GM12878 (cell line): ENCODE results near the gene PLEKHA7. TPM values are rescaled to one million over a fixed set of nuclear protein-coding genes. Genes with fewer than 3 reads are reported as not detected.

Source experiments
- ATAC-seq: fragments of 200-7000 bp; cut with Tn5 transposase; 3 replicates; pipeline ENCODE4 v1.9.1; 2020; ENCODE audit warnings: mild to moderate bottlenecking, moderate library complexity
- BruUV-seq: library from RNA; stranded (reverse); fragments of 400-500 nt; replicated peaks from 2 replicates; lab custom pipeline; 2021; lab: Mats Ljungman, UMichigan
- CTCF ChIA-PET: fragments of 300-600 bp; sonication (Branson Sonifier 250); formaldehyde crosslinking; extraction: SDS; loops from one replicate; lab custom pipeline; 2021; ENCODE audit warnings: inconsistent platforms; lab: Yijun Ruan, JAX
- POLR2A ChIA-PET: fragments of 350-600 bp; formaldehyde crosslinking; extraction: SDS; loops from one replicate; lab custom pipeline; 2021; ENCODE audit warnings: inconsistent platforms; lab: Charles Lee
- RAD21 ChIA-PET: fragments of 300-600 bp; sonication (Branson Sonifier 250); formaldehyde crosslinking; loops from one replicate; lab custom pipeline; 2023; ENCODE audit warnings: antibody characterized with exemption; ENCODE audit not compliant: unreplicated experiment; lab: Charles Lee
- SMC1A ChIA-PET: fragments of 300-600 bp; sonication (Branson Sonifier 250); formaldehyde crosslinking; loops from one replicate; lab custom pipeline; 2023; ENCODE audit not compliant: unreplicated experiment, uncharacterized antibody; lab: Charles Lee
- DNase-seq: peaks from one replicate; pipeline ENCODE4 v3.0.0-alpha.2; 2011; ENCODE audit warnings: low read depth, low spot score
- FAIRE-seq: peaks from 3 replicates; lab custom pipeline; 2011; peaks lifted over from hg19 to GRCh38; lab: Jason Lieb, UNC
- H2AFZ ChIP-seq: 2 replicates; pipeline ENCODE4 v1.6.0; 2011; ENCODE audit warnings: low read depth, low read length, control low read depth; ENCODE audit not compliant: control insufficient read depth
- H3K27ac ChIP-seq: 2 replicates; pipeline ENCODE4 v1.5.1; 2011; ENCODE audit warnings: control low read depth; ENCODE audit not compliant: control insufficient read depth, insufficient read depth
- H3K27me3 ChIP-seq, 2 experiments: replicated peaks in 1 of 2; 2 replicates each; pipeline versions ENCODE4 v1.6.0 to v1.6.1; 2011; ENCODE audit warnings: low read length in 1 of 2; ENCODE audit not compliant: control insufficient read depth in 2 of 2, insufficient read depth in 2 of 2
- H3K36me3 ChIP-seq, 2 experiments: 2 replicates each; pipeline ENCODE4 v1.5.1; 2011; ENCODE audit warnings: low read length in 1 of 2; ENCODE audit not compliant: control insufficient read depth in 2 of 2, insufficient read depth in 2 of 2
- H3K4me1 ChIP-seq: 2 replicates; pipeline ENCODE4 v1.6.1; 2011; ENCODE audit warnings: mild to moderate bottlenecking, low read length, moderate library complexity, mixed read lengths; ENCODE audit not compliant: control insufficient read depth, insufficient read depth
- H3K4me2 ChIP-seq: 2 replicates; pipeline ENCODE4 v1.6.0; 2011; ENCODE audit warnings: control low read depth; ENCODE audit not compliant: control insufficient read depth, insufficient read depth
- H3K4me3 ChIP-seq: fragments of 200-600 bp; sonication (generic); 2 replicates; pipeline ENCODE4 v1.5.1; 2016
- H3K79me2 ChIP-seq: 2 replicates; pipeline ENCODE4 v1.6.0; 2011; ENCODE audit warnings: low read length; ENCODE audit not compliant: control insufficient read depth, insufficient read depth
- H3K9ac ChIP-seq: 2 replicates; pipeline ENCODE4 v1.8.0; 2011; ENCODE audit warnings: low read length, control low read depth, mixed read lengths; ENCODE audit not compliant: control insufficient read depth, insufficient read depth
- H3K9me3 ChIP-seq: replicated peaks from 3 replicates; pipeline ENCODE4 v1.5.1; 2011; ENCODE audit warnings: mild to moderate bottlenecking, low read length; ENCODE audit not compliant: control insufficient read depth, insufficient read depth
- H4K20me1 ChIP-seq: 2 replicates; pipeline ENCODE4 v1.6.0; 2011; ENCODE audit not compliant: control insufficient read depth, insufficient read depth
- ATF7 ChIP-seq: fragments of 450-650 bp; IDR thresholded peaks from 2 replicates; pipeline ENCODE4 v1.6.1; 2016; ENCODE audit warnings: low read depth, mild to moderate bottlenecking
- BACH1 ChIP-seq: fragments of 450-650 bp; IDR thresholded peaks from 2 replicates; pipeline ENCODE4 v1.6.1; 2017; ENCODE audit warnings: mild to moderate bottlenecking, borderline replicate concordance
- BCL11A ChIP-seq: IDR thresholded peaks from 2 replicates; pipeline ENCODE4 v1.6.1; 2011; ENCODE audit warnings: low read depth, low read length
- CHD1 ChIP-seq: IDR thresholded peaks from 2 replicates; pipeline ENCODE4 v1.6.1; 2012; ENCODE audit warnings: low read depth, low read length, improper control_type of control experiment
- EZH2 ChIP-seq: IDR thresholded peaks from 2 replicates; pipeline ENCODE4 v1.6.1; 2012; ENCODE audit warnings: low read depth, mild to moderate bottlenecking, control low read depth, inconsistent platforms, low read length, borderline replicate concordance; ENCODE audit not compliant: control insufficient read depth
- IKZF2 ChIP-seq, 2 experiments: fragments of 450-650 bp; IDR thresholded peaks; 2 replicates each; pipeline ENCODE4 v1.6.1; 2017; ENCODE audit warnings: mild to moderate bottlenecking in 2 of 2, moderate library complexity in 2 of 2
- JUNB ChIP-seq: IDR thresholded peaks from 2 replicates; pipeline ENCODE4 v1.6.1; 2016; ENCODE audit warnings: antibody characterized with exemption, mild to moderate bottlenecking
- MEF2A ChIP-seq: IDR thresholded peaks from 2 replicates; pipeline ENCODE4 v1.6.1; 2011; ENCODE audit warnings: low read depth, mild to moderate bottlenecking, low read length, moderate library complexity; ENCODE audit not compliant: insufficient read depth
- ZNF217 ChIP-seq: fragments of 450-650 bp; IDR thresholded peaks from 2 replicates; pipeline ENCODE4 v1.6.1; 2017; ENCODE audit warnings: antibody characterized with exemption, mild to moderate bottlenecking
- WGBS: methylation state at CpG from one replicate; pipeline ENCODE4 v1.1.6; 2016; ENCODE audit warnings: low lambda C conversion rate; ENCODE audit not compliant: insufficient replicate concordance, insufficient coverage; ENCODE audit errors: missing lambda C conversion rate; 5-methylcytosine and 5-hydroxymethylcytosine counted together
- in situ Hi-C: fragments of 300-500 bp; cut with MboI; formaldehyde crosslinking; loops from 9 replicates; pipeline ENCODE4 v1.14.3; 2018; ENCODE audit warnings: mixed read lengths
- intact Hi-C: fragments of 100-400 bp; cut with micrococcal nuclease; formaldehyde crosslinking; loops from one replicate; pipeline ENCODE4 v1.14.2; 2022; ENCODE audit not compliant: unreplicated experiment
- polyA plus RNA-seq, 11 experiments: library from polyadenylated mRNA; depleted of rRNA in 4 of 11; unstranded in 6 of 11; stranded (reverse) in 5 of 11; fragments of >200 nt; fragmentation: Nextera tagmentation in 4 of 11; fragmentation: Illumina TruSeq in 1 of 11; extraction: Ambion mirVana in 4 of 11; extraction: Trizol in 1 of 11; gene quantifications; 1 replicate in 1 of 11; 2 replicates in 10 of 11; pipeline versions ENCODE4 v1.2.1 to v1.2.3, GENCODE V29; 2011 to 2016; ENCODE audit warnings: inconsistent platforms in 2 of 11, missing spikeins in 2 of 11, low read depth in 1 of 11
- total RNA-seq, 4 experiments: library from RNA; depleted of rRNA in 3 of 4; stranded (reverse); fragments of >200 nt in 3 of 4; fragmentation: Illumina TruSeq in 1 of 4; extraction: Trizol in 1 of 4; gene quantifications; 2 replicates each; pipeline versions ENCODE4 v1.2.1 to v1.2.3, GENCODE V29; 2013 to 2021
- TF ChIP-seq, protein P1 (sequence below): fragments of 450-650 bp; IDR thresholded peaks from 2 replicates; pipeline ENCODE4 v1.6.1; 2014; ENCODE audit warnings: mild to moderate bottlenecking
- TF ChIP-seq, protein P2 (sequence below): fragments of 450-650 bp; IDR thresholded peaks from 2 replicates; pipeline ENCODE4 v1.6.1; 2018; ENCODE audit warnings: mild to moderate bottlenecking, low read depth, moderate library complexity; ENCODE audit not compliant: partially characterized antibody
- TF ChIP-seq, protein P3 (sequence below): IDR thresholded peaks from 2 replicates; pipeline ENCODE4 v1.6.1; 2011; ENCODE audit warnings: borderline replicate concordance, low read depth, mild to moderate bottlenecking, moderate library complexity, low read length; ENCODE audit not compliant: insufficient read depth, poor library complexity, severe bottlenecking

PLEKHA7 gene
- total and polyA plus RNA-seq, 10 of the 15 experiments (the other 5 are each of a cell fraction or from before 2014, with no cell fraction given): 0.45 to 5.3 (median 2.1) TPM

DNA sequence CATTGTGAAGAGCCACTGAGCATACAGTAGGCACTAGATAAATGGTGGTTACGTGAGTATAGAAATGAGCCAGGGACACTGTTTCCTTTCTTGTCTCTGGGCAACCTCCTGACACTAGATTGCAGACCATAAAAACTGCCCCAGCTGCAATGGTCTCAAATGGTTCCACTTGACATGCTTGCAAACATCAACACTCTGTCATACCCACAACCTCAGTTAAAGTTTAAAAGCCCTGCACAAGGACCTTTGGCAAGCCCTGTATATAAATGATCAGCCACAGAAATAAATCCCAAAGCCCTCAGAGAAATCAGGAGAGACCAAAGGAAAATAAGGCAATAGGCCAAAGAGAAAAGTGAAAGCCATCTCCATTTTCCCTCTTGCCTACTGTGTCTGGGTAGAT, 20.7 kb downstream of the PLEKHA7 start:
- TF ChIP-seq IKZF2 (IDR thresholded peaks at IDR 0.05) (0 out of 4 replicates have a peak, but pooled peaks of 1 of the 2 experiments have one; percentile 19), EZH2 (no peak)
- Histone ChIP-seq H2AFZ (no peak overlapping the region), H3K27me3 (no peaks in the 10 kb centered on the region), H3K36me3 (no peaks in the 10 kb centered on the region), H3K9me3 (no peaks in the 10 kb centered on the region), H3K27ac (no peak overlapping the region), H3K79me2 (no peaks in the 10 kb centered on the region), H3K4me3 (no peak overlapping the region), H4K20me1 (no peaks in the 10 kb centered on the region), H3K4me2 (no peak overlapping the region), H3K9ac (no peak overlapping the region), H3K4me1 (no peaks in the 10 kb centered on the region; the same call in 1 of the 2 replicates)
- 0% methylated on average over 1 of the region's 1 CpG for WGBS
- ChIA-PET RAD21 (no interaction called here), POLR2A (no interaction called here), CTCF (no interaction called here), SMC1A (interaction anchor here (1.3 kb wide), 1 partner anchor 18 kb away, joined by 3 read pairs; no protein-coding TSS in a partner anchor)
- intact Hi-C loops: no loop called here
- no TSS peak for BruUV-seq
- in situ Hi-C loops: no loop called here
- no peak for FAIRE-seq
- DNase-seq: no peak
- ATAC-seq: peak; percentile 60

DNA sequence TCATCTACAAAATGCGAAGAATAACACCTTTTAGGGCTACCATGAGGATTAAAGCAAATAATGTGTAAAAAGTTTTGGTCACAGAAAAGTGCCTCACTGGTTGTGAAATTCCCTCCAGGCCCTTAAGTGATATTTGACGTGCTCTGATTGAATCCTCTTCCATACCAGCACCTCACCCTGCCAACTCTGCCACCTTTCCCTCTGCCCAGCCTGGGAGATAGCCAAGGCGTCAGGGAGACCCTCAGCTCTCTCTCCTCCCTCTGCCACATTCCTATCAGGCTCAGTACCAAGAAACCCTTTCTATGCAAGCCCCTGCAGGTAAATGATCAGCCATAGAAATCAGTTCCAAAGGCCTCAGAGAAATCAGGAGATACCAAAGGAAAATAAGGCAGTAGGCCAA, 21.4 kb downstream of the PLEKHA7 start:
- Histone ChIP-seq H2AFZ (no peak overlapping the region), H3K4me2 (no peak overlapping the region), H3K36me3 (no peaks in the 10 kb centered on the region), H3K9ac (no peak overlapping the region), H3K79me2 (no peaks in the 10 kb centered on the region), H3K27ac (no peak overlapping the region), H4K20me1 (no peaks in the 10 kb centered on the region), H3K4me3 (no peak overlapping the region), H3K27me3 (no peaks in the 10 kb centered on the region), H3K9me3 (no peaks in the 10 kb centered on the region), H3K4me1 (no peaks in the 10 kb centered on the region; the same call in 1 of the 2 replicates)
- 48% methylated on average over 3 of the region's 3 CpGs for WGBS
- RAD21 ChIA-PET: no interaction called here
- SMC1A ChIA-PET: interaction anchor here (1.3 kb wide), 1 partner anchor 17 kb away, joined by 3 read pairs; no protein-coding TSS in a partner anchor
- POLR2A ChIA-PET: no interaction called here
- DNase-seq (no peak), ATAC-seq (no peak), FAIRE-seq (no peak)
- in situ Hi-C loops: no loop called here
- intact Hi-C loops: no loop called here
- CTCF ChIA-PET: no interaction called here
- no TSS peak for BruUV-seq
- TF ChIP-seq CHD1 (no peak), JUNB (no peak), MEF2A (no peak), BACH1 (no peak), BCL11A (no peak), EZH2 (no peak), ATF7 (no peak), ZNF217 (no peak)
- TF ChIP-seq, protein P1, sequence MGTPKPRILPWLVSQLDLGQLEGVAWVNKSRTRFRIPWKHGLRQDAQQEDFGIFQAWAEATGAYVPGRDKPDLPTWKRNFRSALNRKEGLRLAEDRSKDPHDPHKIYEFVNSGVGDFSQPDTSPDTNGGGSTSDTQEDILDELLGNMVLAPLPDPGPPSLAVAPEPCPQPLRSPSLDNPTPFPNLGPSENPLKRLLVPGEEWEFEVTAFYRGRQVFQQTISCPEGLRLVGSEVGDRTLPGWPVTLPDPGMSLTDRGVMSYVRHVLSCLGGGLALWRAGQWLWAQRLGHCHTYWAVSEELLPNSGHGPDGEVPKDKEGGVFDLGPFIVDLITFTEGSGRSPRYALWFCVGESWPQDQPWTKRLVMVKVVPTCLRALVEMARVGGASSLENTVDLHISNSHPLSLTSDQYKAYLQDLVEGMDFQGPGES: no peak
- TF ChIP-seq, protein P2, sequence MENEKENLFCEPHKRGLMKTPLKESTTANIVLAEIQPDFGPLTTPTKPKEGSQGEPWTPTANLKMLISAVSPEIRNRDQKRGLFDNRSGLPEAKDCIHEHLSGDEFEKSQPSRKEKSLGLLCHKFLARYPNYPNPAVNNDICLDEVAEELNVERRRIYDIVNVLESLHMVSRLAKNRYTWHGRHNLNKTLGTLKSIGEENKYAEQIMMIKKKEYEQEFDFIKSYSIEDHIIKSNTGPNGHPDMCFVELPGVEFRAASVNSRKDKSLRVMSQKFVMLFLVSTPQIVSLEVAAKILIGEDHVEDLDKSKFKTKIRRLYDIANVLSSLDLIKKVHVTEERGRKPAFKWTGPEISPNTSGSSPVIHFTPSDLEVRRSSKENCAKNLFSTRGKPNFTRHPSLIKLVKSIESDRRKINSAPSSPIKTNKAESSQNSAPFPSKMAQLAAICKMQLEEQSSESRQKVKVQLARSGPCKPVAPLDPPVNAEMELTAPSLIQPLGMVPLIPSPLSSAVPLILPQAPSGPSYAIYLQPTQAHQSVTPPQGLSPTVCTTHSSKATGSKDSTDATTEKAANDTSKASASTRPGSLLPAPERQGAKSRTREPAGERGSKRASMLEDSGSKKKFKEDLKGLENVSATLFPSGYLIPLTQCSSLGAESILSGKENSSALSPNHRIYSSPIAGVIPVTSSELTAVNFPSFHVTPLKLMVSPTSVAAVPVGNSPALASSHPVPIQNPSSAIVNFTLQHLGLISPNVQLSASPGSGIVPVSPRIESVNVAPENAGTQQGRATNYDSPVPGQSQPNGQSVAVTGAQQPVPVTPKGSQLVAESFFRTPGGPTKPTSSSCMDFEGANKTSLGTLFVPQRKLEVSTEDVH: no peak
- TF ChIP-seq, protein P3, sequence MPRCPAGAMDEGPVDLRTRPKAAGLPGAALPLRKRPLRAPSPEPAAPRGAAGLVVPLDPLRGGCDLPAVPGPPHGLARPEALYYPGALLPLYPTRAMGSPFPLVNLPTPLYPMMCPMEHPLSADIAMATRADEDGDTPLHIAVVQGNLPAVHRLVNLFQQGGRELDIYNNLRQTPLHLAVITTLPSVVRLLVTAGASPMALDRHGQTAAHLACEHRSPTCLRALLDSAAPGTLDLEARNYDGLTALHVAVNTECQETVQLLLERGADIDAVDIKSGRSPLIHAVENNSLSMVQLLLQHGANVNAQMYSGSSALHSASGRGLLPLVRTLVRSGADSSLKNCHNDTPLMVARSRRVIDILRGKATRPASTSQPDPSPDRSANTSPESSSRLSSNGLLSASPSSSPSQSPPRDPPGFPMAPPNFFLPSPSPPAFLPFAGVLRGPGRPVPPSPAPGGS: no peak
